OCI-LY7 (cell line): ENCODE results near the gene TBC1D10B.

Source experiments
- EZH2phosphoT487 ChIP-seq: fragments of 200-600 bp; sonication (generic); IDR thresholded peaks from 2 replicates; pipeline ENCODE4 v1.6.1; 2018; ENCODE audit warnings: low read depth, borderline replicate concordance, mild to moderate bottlenecking, mixed run types, antibody characterized with exemption, low read length, moderate library complexity, mixed read lengths
- TF ChIP-seq, protein P1 (sequence below): fragments of 200-600 bp; sonication (generic); conservative IDR thresholded peaks from 2 replicates; pipeline ENCODE4 v1.5.1; 2014; ENCODE audit warnings: mild to moderate bottlenecking, antibody characterized with exemption, low read length, moderate library complexity, mixed read lengths

DNA sequence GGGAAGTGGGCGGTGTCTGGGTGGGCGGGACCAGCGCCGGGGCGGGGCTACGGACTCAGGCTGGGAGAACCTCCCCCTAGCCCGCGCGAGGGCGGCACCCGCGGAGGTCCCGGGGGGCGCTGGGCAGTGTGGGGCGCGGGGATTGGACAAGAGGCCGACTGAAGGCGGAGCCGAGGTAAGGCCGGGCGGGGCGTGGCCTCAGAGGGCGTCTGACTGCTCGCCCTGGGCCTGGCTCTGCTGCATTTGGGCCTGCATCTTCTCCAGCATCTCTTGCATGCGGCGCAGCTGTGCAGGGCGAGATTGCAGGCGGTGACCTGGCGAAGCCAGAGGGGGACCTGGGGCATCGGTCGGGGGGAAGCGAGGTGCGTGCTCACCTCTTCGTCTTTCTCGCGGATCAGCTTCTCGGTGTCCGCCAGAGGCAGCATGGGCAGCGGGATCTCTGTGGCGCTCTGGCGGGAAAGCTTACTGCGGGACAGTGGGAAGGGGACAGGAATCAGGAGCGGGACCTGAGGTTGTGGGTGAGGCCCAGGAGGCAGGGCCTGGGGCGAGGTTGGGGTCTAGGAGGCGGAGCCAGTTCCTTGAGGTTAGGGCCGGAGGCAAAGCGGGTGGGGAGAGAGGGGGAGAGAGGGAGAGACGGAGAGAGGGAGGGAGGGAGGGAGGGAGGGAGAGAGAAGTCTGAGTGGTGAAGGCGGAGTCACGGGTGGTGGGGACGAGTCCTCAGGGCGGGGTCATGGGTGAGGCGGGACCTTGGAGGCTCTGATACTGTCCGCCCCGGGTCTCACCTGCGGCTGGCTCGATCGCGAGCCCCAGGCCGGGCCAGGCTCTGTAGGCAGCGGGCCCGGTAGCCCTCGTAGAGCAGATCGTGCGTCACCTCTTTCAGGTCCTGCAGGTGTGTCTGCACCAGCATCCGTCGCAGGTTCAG, 8.2 kb upstream of the TBC1D10B start:
- TF ChIP-seq, protein P1, sequence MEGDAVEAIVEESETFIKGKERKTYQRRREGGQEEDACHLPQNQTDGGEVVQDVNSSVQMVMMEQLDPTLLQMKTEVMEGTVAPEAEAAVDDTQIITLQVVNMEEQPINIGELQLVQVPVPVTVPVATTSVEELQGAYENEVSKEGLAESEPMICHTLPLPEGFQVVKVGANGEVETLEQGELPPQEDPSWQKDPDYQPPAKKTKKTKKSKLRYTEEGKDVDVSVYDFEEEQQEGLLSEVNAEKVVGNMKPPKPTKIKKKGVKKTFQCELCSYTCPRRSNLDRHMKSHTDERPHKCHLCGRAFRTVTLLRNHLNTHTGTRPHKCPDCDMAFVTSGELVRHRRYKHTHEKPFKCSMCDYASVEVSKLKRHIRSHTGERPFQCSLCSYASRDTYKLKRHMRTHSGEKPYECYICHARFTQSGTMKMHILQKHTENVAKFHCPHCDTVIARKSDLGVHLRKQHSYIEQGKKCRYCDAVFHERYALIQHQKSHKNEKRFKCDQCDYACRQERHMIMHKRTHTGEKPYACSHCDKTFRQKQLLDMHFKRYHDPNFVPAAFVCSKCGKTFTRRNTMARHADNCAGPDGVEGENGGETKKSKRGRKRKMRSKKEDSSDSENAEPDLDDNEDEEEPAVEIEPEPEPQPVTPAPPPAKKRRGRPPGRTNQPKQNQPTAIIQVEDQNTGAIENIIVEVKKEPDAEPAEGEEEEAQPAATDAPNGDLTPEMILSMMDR: no peak
- no peak for TF ChIP-seq EZH2phosphoT487
